Measurements from ENCODE around the gene KDM4B.
"Not testable (repeated sequence)": the region's sequence is repeated elsewhere in the genome, so short reads cannot be mapped to it uniquely, and the experiment has no call there.

Gene KDM4B

DNA sequence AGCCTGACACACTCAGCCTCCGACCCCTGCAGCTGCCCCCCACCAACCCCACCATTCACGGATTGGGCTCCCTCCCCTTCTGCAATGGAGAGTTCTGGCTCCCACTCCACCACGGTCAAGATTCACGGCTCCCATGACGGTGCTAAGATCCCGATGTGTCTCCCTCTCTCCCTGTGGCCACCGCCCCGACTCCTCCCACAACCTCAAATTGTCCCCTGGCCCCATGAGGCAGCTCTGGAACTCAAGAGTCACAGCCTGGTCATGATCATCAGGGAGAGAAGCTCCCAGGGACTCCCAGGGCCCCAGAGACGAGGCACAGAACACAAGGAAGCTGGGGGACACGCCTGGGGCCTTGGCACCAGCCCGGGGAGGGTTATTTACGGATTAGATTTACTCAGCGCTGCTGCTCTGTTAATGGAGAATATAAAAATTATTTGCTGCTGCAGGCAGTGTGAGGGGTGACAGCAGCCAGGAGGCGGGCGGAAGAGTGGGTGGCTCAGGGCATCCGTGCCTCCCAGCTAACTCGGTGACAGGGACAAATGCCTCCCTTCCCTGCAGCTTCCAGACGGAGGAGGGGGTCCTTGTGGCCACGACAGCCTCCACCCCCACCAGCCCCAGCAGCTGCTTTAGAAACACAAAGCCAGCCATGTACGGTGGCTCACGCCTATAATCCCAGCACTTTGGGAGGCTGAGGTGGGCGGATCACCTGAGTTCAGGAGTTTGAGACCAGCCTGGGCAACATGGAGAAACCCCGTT, 187.5 kb downstream of the KDM4B start:
- DNase-seq = no peak

DNA sequence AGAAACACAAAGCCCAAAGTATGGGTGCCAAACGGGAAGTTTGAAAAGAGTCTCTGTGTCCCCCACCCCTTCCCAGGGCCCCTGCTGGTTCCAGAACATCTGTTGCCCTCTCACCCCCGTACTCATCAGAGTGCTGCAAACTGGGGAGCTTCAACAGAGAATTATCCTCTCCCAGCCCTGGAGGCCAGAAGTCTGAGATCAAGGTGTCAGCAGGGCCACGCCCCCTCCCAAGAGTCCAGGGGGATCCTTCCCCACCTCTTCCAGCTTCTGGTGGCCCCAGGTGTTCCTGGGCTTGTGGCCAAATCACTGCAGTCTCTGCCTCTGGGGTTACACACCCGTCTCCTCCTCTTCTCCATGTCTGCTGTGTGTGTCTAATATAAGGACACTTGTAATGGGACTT, 188.3 kb downstream of the KDM4B start:
- DNase-seq = no peak

DNA sequence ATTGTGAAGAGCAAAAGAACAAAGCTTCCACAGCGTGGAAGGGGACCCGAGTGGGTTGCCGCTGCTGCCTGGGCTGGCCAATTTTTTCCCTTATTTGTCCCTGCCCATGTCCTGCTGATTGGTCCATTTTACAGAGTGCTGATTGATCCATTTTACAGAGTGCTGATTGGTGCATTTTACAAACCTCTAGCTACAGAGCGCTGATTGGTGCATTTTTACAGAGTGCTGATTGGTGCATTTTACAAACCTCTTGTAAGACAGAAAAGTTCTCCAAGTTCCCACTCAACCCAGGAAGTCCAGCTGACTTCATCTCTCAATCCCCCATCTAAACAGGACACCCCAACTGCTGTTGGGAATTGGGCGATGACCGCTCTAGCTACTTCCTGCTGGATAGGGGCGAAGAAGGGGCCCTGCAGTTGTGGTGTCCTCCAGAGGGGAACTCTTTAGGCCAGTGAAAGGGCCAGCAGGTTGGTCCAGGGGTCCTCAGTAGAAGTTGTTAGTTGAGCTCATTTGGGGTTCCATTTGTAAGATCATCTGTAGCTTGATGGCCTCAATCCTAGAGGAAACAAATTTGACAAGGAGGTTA, 189.7 kb downstream of the KDM4B start:
- not testable (repeated sequence) for DNase-seq

GRCh38 chr19:5160158-5160795, 191.4 kb downstream of the KDM4B start:
- not testable (repeated sequence) for DNase-seq

DNA sequence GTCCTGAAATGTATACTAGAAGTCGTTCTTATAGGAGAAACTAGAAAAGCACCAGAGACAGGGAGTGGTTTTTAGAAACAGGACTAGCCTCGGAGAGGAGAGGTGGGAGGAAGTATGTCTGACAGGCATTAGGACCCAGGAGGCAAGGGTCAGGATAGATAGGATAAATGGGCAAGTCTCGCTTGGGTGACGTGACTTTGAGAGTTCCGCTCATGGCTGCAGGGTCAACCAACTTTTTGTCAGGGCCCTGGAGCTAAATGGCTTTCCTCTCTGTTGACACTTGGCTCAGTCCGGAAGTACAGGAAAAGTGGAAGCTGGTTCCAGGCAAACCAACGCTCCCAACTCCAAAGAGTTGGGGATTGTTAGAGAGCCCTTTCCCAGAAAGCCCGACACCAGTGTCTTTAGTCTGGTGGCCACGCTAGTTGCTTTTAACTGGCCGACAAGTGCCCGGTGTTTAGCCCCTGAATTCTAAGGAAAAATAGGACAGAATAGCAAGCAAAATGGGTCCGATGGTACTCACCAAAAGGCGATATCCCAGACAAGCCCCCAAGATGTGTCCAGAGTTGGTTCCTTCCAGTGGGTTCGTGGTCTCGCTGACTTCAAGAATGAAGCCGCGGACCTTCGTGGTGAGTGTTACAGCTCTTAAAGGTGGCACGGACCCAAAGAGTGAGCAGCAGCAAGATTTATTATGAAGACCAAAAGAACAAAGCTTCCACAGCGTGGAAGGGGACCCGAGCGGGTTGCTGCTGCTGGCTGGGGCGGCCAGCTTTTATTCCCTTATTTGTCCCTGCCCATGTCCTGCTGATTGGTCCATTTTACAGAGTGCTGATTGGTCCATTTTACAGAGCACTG, 196.2 kb downstream of the KDM4B start:
- not testable (repeated sequence) for DNase-seq

- DNase-seq = no peak
Observed at GRCh38 chr19:5165697-5166019, 196.7 kb downstream of the KDM4B start.

- no peak for DNase-seq
Observed at GRCh38 chr19:5166262-5166661, 197.3 kb downstream of the KDM4B start.

DNA sequence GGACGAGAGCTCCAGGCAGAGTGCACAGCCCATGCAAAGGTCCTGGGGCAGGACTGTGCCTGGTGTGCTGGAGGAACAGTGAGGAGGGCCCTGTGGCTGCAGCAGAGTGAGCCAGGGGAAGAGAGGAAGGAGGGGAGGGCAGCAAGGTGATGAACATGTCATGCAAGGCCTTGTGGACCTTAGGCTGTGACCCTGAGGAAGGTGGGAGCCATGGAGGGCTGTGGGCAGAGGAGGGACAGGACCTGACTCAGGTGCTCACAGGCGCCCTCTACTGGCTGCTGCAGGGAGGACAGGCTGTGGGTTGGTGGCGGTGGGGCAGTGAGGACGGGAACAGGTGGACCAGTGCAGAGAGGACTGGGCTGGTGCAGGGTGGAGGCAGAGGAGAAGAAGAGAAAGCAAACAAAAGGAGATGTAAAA, 201.4 kb downstream of the KDM4B start:
- peak; percentile 20 for DNase-seq

- DNase-seq = no peak
Observed at GRCh38 chr19:5171711-5172110, 202.8 kb downstream of the KDM4B start.

- no peak for DNase-seq
Observed at GRCh38 chr19:5172859-5173630, 204.1 kb downstream of the KDM4B start.

GRCh38 chr19:5173993-5174392, 205.1 kb downstream of the KDM4B start:
- DNase-seq = no peak

GRCh38 chr19:5177745-5178450, 209.0 kb downstream of the KDM4B start:
- no peak for DNase-seq

GRCh38 chr19:5178841-5179240, 209.9 kb downstream of the KDM4B start:
- no peak for DNase-seq

DNA sequence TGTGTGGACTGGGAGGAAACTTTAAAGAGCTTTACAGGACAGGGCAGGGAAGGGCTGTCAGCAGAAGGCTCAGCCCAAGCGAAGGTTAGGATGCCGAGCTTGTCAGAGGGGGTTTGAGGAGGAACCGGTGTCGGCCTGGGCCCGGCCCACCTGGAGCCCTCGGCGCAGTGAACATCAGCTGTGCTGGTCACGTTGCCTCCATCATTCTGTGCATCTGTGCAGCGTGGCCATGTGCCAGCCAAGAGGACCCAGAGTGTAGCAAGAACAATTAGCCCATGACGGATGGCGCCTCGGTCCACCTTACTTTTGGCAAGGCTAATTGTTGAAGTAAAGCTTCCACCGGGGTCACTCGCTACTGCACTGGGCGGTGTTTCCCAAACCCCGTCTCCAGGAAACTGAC, 210.3 kb downstream of the KDM4B start:
- no peak for DNase-seq

DNA sequence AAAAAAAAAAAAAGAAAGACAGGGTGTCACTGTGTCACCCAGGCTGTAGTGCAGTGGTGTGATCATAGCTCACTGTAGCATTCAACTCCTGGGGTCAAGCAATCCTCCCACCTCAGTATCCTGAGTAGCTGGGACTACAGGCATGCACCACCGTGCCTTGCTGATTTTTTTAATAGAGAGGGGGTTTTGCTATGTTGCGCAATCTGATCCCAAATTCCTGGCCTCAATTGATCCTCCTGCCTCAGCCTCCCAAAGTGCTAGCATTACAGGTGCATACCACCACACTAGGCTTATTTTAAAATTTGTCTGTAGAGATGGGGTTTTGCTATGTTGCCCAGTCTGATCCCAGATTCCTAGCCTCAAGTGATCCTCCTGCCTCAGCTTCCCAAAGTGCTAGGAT, 212.4 kb downstream of the KDM4B start:
- DNase-seq = no peak

GRCh38 chr19:5182751-5183150, 213.8 kb downstream of the KDM4B start:
- DNase-seq = no peak

- DNase-seq = no peak
Observed at GRCh38 chr19:5183616-5184015, 214.7 kb downstream of the KDM4B start.

GRCh38 chr19:5184930-5185329, 216.0 kb downstream of the KDM4B start:
- no peak for DNase-seq

DNA sequence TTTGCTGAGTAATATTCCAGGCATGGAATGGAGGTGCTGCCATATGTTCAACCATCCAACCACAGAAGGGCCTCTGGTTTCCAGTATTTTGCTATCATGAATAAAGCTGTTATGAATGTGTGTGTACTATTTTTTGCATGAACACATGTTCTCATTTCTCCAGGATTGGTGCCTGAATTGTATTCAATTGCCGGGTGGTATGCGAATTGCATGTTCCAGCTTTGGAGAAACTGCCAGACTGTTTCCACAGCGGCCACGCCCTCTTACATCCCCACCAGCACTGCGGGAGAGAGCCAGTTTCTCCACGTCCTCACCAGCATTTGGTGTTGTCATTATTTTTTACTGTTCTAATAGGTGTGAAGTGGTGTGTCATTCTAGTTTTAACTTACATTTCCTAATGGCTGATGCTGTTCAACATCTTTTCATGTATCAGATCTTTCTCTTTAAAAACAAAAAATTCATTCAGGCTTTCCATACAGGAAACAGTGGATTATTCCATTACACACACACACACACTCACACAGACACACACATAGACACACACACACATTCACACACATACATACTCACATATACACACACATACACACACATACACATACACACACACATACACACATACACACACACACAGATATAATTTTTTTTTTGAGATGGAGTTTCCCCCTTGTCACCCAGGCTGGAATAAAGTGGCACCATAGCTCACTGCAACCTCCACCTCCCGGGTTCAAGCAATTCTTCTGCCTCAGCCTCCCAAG, 217.6 kb downstream of the KDM4B start:
- DNase-seq = no peak

GRCh38 chr19:5188548-5189317, 219.8 kb downstream of the KDM4B start:
- DNase-seq = no peak

- no peak for DNase-seq
Observed at GRCh38 chr19:5189318-5189607, 220.3 kb downstream of the KDM4B start.

Measured in activated effector memory CD4-positive, alpha-beta T cell treated with Interleukin-2 at 50 U/mL for 16 hours (primary cell).